HG02938 (cell line): Measurements from ENCODE around the gene PNMA5.

Experiments
- ATAC-seq: cut with Tn5 transposase; IDR thresholded peaks from one replicate; pipeline ENCODE4 v1.9.1; 2021; ENCODE audit warnings: mild to moderate bottlenecking, moderate library complexity; ENCODE audit not compliant: unreplicated experiment

Gene PNMA5

DNA sequence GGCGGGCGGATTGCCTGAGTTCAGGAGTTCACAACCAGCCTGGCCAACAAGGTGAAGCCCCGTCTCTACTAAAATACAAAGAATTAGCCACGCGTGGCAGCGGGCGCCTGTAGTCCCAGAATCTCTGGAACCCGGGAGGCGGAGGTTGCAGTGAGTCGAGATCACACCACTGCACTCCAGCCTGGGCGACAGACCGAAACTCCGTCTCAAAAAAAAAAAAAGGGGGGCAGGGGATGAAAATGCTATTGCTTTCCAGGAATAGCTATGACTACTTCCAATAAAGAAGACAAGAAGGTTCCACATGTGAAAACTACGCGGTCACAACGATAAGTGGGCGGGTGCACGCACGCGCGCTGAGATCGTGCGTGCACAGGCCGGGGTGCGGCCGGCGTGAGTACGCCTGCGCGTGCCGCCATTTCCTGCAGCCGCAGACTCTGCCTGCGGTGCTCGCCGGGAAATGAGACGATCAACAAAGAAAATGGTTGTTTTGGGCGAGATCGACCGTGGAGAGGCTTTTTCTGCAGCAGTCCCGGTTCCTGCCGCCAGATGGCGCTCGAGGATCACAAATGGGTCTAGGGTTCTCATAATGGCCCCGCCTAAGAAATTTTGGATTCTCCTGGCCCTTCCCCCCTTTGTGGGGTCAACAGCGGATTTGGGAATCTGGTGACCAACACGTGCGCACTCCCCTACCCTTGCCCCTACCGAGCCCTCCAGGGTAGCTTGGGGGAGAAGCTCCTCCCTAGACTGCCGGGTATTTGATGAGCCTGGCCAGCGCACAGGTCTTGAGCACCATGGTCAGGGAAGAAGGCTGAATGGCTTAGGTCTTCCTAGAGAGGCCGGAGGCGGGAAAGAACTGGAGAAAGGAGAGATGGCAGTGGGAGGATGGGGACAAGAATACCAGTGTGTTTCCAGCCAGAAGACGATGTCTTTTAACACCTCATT is 35.1 kb downstream of the PNMA5 start:
- peak; percentile 89 for ATAC-seq

DNA sequence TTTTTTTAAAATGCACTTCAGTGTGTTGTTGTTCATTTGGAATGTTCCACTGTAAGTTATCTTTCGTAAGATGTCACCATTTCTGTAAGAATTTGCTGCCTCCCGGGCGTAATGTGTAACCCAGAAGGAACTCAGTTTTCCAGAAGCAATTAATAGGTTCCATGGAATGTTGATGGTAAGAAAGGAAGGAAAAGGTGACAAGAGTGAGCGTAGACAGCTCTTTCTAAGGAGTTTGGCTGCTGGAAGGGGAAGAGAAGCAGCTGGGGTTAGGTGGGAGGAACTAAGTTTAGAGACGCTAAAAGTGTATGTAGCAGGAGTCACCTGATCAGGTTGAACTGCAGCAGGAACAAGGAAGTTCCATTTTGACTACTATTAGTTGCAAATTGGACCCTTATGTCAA is 35.9 kb downstream of the PNMA5 start:
- ATAC-seq, result no peak

DNA sequence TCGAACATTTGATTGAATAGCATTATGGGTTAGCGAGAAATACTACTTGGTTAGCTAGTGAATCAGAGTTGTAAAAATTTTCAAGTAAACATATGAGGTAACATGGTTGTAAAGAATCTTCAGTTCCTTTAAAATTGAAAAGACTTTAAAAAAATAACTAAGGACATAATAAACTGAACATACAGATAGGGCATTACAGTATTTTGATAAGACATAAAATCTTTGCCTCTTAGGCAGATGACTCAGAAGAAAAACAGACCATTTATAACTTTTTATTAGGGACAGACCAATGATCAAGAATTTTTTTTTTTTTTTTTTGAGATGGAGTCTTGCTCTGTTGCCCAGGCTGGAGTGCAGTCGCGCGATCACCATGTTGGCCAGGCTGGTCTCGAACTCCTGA is 43.1 kb downstream of the PNMA5 start:
- no peak for ATAC-seq

DNA sequence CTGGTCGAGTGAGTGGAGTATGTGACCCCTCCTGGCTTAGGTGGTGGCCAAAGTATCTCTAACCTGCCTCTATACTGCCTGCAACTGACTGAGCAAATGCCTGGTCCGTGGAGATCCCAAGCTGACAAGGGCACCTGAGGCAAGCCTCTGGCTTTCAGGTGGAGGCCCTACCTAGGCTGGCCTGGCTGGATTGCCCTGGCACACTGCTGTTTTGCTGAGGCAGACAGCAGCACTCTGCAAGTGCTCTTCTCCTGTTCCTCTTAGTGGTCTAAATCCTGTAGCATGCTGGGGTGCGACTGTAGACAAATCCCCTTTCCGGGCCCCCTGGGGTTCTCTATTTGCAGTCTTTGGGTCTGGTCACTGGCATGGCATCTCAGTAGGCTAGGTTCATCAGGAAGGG is 44.8 kb downstream of the PNMA5 start:
- ATAC-seq, result no peak

DNA sequence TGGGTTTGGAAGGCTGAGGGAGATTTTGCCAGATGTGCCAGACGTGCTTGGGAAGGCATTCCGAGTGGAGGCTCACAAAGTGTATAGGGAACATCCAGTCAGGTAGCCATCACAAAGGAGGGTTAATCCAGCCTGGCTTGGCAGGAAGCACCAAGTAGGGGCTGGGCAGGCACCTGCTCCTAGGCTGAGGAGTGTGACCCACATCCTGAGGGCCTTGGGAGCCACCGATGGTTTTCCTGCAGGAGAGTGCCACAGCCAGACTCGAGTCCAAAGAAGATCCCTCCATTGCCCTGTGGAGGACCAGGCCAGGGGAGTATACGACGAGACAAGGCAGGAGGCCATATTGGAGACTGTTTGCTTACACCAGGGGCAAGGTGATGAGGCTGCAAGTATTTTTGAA is 47.2 kb downstream of the PNMA5 start:
- no peak for ATAC-seq

DNA sequence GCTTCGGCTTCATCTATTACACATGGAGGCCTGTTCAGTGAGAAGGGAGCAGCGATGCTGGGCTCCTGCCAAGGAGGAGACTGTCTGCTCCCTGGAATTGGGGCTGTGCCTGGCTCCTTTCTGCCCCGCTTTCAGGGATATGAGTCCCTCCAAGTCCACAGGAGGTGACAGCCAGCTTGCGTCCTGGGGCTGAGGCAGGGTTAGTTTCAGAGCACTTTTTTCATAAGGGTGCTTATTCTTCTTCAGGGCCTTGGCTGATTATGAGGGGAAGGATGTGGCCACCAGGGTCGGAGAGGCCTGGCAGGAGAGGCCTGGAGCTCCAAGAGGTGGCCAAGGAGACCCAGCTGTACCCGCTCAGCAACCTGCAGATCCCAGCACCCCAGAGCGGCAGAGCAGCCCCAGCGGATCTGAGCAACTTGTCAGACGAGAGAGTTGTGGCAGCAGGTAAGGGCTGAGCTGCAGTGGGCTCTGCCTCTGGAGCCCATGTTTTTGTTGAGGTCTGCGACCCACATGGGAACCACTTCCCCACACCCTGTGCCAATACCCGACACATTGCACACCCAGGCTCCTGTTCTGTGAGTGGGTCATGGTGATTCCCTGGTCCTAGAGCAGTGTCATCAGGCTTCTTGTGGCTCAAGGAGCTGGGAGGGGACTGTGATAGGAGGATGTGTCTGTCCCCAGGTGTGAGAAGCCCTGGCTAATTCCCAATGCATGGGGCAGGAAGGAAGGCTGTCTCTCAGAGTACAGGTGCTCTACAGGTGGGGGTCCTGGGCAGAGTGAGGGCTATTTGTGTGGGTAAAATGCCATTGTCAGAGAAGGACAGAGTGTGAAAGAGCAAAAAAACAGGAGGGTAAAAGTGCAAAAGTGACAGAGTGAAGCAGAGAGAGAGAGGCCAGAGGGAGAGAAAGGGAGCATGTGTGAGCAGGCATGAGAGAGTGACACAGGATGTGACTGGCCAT is 48.6 kb downstream of the PNMA5 start:
- no peak for ATAC-seq

DNA sequence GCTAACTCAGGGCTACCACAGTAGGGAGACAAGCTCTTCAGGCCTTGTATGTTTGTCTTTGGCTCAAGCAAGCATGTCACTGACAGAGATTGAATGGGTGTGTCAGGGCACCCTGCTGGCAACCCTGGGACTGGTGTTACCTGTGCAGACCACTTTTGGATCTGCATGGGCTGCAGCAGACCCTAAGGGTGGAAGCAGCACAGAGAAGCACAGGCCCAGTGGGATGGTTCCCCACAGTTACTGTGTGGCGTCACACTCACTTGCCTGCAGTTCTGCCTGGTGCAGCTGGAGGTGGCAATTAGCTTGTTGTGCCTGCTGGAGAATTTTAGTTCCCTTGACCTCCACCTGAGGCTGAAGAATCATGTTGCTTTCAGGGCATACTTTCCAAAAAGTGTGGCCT is 50.1 kb downstream of the PNMA5 start:
- no peak for ATAC-seq

DNA sequence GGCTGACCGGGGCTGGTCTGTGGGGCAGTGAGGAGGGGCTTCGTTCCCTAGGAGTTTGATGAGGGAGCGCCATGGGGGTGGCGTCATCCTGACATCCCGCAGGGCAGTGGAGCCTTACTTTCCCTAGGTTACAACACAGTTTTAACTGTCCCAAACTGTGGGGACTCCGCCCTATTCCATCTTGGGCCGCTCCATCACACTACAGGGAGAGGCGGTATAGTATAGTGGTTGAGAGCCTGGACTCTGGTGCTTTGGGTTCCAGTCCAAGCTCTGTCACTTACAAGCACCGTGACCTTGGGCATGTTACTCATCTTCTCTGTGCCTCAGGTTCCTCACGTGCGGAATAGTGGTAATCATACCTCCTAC is 51.9 kb downstream of the PNMA5 start:
- peak; percentile 13 for ATAC-seq

DNA sequence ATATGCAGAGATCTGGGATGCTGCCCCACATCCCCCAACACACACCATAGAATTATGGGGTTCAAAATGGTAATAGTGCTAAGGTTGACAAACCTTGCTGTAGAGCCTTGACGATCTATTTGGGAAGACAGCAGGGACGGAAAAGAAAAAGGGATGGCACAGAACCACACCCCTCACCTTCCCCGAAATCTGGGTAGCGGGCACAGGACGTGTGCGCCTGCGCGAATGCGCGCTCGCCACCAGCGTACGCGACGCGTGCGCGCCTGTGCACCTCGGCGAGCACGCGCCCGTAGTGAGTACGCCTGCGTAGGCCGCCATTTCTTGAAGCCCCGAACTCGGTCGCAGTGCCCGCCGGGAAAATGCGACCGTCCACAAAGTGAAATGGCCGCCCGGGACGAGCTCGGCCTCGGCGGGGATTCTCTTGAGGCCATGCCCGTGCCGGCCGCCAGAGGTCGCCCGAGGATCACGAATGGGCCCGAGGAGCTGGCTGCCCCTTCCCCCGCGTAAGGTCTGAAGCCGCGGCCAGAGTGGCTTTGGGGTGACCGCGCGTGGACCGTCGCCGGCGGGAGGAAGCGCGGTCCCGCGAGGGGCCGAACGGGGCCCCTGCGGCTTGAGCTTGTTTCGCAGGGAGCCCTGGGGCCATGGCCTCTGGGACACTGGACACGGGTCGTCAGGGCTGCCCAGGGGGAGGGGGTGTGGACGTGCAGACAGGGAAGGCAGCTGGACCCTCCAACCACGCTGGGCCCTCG is 52.4 kb downstream of the PNMA5 start:
- peak; percentile 91 for ATAC-seq
